ENCODE results near the gene TBC1D9B. TPM values are rescaled to one million over a fixed set of nuclear protein-coding genes. Genes with fewer than 3 reads are reported as not detected.

Gene TBC1D9B
- total and polyA plus RNA-seq, 11 donors, result 29.3 to 68.9 (median 43.1) TPM

DNA sequence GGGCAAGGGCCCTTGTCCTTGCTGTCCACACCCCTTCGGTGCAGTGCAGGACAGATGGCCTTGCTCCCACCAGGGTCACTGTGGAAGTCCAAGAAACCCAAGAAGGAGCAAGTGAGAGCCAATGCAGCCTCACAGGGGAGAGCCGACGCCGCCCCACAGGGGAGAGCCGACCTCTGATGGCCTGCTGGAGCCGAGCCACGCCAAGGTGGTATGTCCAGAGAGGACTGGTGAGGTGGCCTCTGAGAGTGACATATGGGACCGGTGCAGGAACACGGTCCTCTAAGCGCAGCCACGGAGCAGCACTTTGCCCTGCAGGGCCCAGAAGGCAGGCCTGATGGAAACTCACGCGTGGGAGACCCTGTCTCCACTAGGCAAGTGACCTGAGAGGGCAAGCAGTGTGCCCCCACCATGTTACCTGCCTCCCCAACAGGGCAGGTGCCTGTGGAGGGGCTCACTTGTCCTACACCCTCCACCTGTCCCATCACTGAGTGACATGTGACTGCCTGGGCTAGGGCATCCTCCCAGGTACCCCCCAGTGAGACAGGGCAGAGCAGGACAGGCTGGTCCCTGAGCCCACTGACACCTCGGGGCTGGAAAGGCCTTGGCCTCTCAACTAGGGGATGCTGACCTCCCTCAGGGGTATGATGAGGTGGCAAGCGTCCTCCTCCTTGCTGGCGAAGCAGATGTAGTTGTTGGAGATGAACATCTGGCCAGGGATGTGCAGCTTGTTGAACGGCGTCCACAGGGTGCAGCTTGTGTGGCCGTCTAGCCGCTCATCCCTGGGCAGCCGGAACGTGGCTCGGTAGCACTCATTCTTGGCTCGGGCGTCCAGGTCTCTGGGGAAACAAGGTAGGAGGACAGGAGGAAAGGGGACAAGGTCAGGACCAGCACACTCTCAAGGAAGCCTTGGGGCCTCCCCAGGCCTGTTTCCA lies 16.7 kb downstream of the TBC1D9B start:
- TF ChIP-seq POLR2A (IDR thresholded peaks at IDR 0.05), result no peak
- TF ChIP-seq, protein P1, sequence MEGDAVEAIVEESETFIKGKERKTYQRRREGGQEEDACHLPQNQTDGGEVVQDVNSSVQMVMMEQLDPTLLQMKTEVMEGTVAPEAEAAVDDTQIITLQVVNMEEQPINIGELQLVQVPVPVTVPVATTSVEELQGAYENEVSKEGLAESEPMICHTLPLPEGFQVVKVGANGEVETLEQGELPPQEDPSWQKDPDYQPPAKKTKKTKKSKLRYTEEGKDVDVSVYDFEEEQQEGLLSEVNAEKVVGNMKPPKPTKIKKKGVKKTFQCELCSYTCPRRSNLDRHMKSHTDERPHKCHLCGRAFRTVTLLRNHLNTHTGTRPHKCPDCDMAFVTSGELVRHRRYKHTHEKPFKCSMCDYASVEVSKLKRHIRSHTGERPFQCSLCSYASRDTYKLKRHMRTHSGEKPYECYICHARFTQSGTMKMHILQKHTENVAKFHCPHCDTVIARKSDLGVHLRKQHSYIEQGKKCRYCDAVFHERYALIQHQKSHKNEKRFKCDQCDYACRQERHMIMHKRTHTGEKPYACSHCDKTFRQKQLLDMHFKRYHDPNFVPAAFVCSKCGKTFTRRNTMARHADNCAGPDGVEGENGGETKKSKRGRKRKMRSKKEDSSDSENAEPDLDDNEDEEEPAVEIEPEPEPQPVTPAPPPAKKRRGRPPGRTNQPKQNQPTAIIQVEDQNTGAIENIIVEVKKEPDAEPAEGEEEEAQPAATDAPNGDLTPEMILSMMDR (IDR thresholded peaks at IDR 0.05), result no peak
- Histone ChIP-seq H3K4me1 (peaks cover 0 to 5% (median 0%) of the 10 kb centered on the region in 12 donors), H3K27me3 (no peaks in the 10 kb centered on the region), H3K27ac (no peak overlapping the region), H3K4me3 (no peak overlapping the region), H3K36me3 (peaks cover 5 to 100% (median 91%) of the 10 kb centered on the region in 9 donors), H3K9me3 (no peaks in the 10 kb centered on the region)
- ATAC-seq, result no peak
- DNase-seq, result peak in 3 of 5 donors; percentile 12 to 48 (median 24)
- intact Hi-C loops (cut with DNase I), result no loop called here
- 94 to 97% (median 96%) methylated on average over 19 to 25 of the region's 25 CpGs for WGBS, 4 donors

DNA sequence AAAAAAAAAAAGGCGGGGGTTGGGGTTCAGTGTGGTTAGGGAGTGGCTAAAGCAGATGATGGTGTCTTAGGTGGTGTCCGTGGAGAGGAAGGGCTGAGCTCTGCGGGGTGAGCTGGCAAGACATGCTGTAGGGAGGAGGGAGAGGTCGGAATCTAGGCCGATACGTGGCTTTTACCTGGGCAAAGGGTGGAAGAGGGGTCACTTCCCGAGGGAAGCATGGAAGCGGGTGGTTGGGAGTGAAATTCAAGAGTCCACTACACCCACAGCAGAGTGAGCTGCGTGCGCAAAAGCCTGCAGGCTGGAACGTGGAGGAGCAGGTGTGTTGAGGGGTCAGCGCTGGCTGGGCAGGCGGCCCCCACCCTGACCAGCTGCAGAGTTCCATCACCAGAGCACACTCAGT lies 17.8 kb downstream of the TBC1D9B start:
- Histone ChIP-seq H3K27ac (no peak overlapping the region), H3K36me3 (peaks cover 5 to 99% (median 87%) of the 10 kb centered on the region in 9 donors), H3K9me3 (no peaks in the 10 kb centered on the region), H3K27me3 (no peaks in the 10 kb centered on the region), H3K4me1 (peaks cover 0 to 5% (median 0%) of the 10 kb centered on the region in 12 donors), H3K4me3 (no peak overlapping the region)
- 92 to 96% (median 93%) methylated on average over 13 of the region's 13 CpGs for WGBS, 4 donors
- TF ChIP-seq POLR2A (IDR thresholded peaks at IDR 0.05), result no peak
- TF ChIP-seq, protein P1 (IDR thresholded peaks at IDR 0.05), result no peak
- intact Hi-C loops (cut with DNase I), result no loop called here
- peak in 2 of 5 donors; percentile 6 to 28 for DNase-seq
- no peak for ATAC-seq

DNA sequence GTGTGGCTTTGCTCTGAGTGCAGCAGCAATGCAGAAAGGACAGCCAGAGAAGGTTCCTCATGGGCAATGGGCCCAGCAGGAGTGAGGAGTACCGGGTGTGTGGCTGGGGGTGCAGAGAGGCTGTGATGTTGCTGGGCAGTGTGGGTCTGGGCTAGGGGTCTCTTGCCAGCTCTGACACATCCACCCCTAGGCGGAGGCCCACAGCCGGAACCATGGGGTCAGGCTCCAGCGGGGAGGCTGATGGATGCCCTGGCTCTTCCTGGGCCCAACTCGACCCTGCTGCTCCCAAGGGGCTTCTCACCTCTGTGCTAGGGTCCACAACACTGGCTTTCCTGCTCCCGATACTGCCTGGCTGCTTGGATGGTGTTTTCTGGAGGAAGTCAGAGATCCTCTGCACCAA lies 19.9 kb downstream of the TBC1D9B start:
- peak in 1 of 4 donors; percentile 5 for ATAC-seq
- no peak overlapping the region for H3K27ac ChIP-seq

More for the DNA sequence above, 19.9 kb downstream of the TBC1D9B start:
- TF ChIP-seq, protein P1 (IDR thresholded peaks at IDR 0.05), result no peak
- no peak for TF ChIP-seq POLR2A (IDR thresholded peaks at IDR 0.05)
- peak in 3 of 5 donors; percentile 10 to 44 (median 11) for DNase-seq
- Histone ChIP-seq H3K4me1 (peaks cover 0 to 5% (median 0%) of the 10 kb centered on the region in 12 donors), H3K27me3 (no peaks in the 10 kb centered on the region), H3K9me3 (peaks cover 0 to 16% (median 7%) of the 10 kb centered on the region in 12 donors), H3K36me3 (peaks cover 3 to 99% (median 83%) of the 10 kb centered on the region in 9 donors), H3K4me3 (no peak overlapping the region)
- WGBS, 4 donors, result 82 to 94% (median 93%) methylated on average over 3 to 6 of the region's 6 CpGs
- intact Hi-C loops (cut with DNase I), result no loop called here

Measured in heart left ventricle (tissue), 16 donors.